HG02973 (cell line): ENCODE results near the gene OR6K2.
"Not testable (repeated sequence)": the region's sequence is repeated elsewhere in the genome, so short reads cannot be mapped to it uniquely, and the experiment has no call there.

ENCODE experiments used
- ATAC-seq: cut with Tn5 transposase; IDR thresholded peaks from one replicate; pipeline ENCODE4 v1.9.1; 2021; ENCODE audit warnings: moderate library complexity; ENCODE audit not compliant: unreplicated experiment

OR6K2 gene

DNA sequence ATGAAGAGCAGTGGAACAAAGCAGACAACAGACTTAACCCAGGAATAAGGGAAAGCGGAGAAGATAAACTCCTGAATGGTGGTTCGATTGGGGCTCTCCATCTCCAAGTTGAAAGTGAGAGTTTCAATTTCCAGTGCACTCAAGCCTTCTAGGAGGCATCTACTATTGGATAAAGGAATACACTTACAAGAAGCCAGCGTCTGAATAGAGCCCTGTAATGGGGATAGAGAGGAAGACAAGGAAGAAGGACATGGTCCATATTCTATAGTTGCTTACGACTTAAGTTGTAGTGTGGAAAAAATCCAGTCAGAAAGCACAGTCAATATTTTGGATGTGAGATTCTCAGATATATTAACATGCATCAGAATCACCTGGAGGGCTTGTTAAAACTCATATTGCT, at the start of gene OR6K2:
OR6K2 (minus strand) TSS at position 101 of the 400 bp plus-strand sequence; CDS start at position 101, 0 bp downstream.
- ATAC-seq = no peak

DNA sequence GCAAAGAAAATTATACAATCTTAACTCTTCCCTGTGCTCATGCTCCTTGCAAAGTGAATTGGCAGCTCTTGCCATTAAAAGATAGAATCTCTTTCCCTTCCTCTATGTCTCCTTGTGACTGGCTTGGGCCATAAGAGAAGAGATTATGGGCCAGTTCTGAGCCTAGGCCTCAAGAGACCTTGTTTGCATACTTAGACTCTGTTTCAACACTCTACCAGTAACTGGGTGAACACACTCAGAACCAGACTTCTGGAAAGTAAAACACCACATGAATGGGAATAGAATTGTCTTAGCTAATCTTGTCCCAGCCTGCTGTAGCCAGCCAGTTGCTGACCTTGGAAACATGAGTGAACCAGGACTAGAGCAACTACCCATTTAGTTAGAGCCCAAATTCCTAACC, 35.4 kb upstream of the OR6K2 start:
- ATAC-seq = no peak

DNA sequence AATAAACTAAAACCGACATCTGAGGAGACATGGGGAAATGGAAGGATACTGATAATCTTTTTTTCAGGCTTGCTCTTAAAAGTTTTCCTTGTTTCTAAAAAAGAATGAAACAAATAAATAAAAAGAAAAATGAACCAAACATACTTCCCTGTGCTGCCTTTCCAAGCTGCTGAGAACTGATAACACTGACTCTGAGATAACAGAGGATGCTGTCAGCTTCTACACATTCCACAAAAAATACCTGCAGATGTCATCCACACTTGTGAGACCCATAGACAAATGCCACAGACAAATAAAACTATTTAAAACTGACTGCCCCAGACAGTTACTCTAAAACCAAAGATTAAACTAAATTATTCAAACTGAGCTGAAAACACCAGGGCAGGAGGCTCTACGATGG, 32.1 kb upstream of the OR6K2 start:
- no peak for ATAC-seq

DNA sequence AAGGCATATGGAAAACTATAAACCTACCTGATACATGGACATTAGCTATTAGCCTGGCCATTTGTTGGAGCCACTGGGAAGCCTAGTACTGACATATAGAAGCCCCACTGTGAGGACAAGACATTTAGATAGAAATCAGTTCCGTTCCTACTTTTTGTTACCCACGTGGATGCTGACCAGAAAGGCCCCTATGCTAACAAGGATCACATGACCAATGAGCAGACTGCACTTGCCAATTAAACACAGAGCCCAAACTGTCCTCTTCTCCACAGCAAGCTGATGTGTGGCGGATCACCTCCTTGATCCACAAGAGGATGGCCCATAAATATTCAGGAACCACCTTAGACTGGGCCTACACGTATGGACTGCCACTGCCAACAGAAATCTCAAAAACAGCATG, 31.3 kb upstream of the OR6K2 start:
- ATAC-seq = no peak

- ATAC-seq = no peak
Measured at GRCh38 chr1:158730453-158730852, 30.0 kb upstream of the OR6K2 start.

GRCh38 chr1:158728510-158729225, 28.2 kb upstream of the OR6K2 start:
- no peak for ATAC-seq

- ATAC-seq = no peak
Measured at GRCh38 chr1:158724442-158724841, 24.0 kb upstream of the OR6K2 start.

DNA sequence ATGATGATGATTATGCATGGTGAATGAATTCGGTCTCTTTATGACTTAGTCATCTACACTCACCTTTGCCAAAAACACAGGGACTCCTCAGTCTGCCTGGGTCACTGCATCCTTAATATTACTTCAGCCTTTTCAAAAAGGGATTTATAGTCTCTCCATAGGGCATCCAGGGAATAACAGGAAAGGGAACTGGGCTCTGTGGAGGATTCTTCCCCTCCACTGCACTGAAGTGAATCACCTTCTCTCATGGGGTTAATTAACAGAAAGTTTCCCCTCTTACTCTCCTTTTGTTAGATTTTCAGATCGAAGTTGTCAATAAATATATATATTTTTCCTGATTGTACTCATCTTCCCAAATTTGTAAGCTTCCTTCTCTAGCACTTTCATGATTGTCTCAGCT, 20.2 kb upstream of the OR6K2 start, which contains the start of gene OR6K3:
OR6K3 (minus strand) TSS at position 101 of the 400 bp plus-strand sequence. CDS start 2,605 bp downstream, outside the sequence.
- ATAC-seq = no peak

DNA sequence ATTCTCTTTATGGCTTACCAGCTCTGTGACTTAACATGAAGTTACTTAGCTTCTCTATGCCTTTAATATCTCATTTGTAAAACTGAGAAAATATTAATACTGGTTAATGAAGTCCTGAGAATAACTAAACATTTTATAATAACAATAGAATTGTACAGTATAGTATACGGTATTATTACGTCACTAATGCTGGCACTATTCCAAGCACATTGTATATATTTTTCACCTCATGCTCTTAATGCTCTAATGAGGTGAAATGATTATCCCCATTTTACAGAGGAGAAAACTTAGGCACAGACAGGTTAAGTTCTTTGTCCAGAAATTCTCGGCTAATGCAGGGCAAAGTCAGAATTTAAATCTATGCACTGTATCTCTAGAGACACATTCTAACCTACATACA, 19.2 kb upstream of the OR6K2 start:
- ATAC-seq = no peak

DNA sequence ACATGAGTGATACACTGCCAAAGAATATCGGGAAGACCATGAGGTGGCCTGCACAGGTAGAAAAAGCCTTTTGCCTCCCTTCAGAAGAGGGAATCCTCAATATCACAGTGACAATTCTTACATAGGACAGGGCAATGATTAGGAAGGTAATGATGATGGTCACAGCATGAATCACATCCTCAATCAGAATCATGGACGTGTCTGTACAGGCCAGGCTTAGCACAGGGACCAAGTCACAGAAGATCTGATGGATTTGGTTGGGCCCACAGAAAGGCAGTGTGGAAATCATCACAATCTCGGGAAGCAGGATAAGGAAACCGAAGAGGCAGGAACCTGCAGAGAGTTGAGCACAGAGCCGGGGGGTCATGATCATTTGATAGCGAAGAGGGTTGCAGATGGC, 16.9 kb upstream of the OR6K2 start:
- ATAC-seq = no peak

DNA sequence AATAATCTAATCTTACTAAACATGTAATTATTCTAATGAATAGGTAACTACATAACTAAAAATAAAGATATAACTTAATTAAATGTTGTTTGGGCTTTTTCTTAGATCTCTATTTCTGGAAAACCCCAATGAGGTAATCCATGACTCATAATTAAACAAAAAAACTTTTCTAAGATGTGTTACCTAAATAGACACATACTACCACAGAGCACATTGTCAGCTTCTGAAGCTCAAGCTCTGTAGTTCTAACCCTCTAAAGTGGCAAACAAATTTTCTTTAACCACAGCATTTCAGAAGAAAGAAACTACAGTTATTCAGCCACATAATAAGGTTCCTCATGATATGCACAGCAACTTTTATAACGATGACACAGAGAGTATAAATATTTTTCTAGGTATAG, 15.9 kb upstream of the OR6K2 start:
- ATAC-seq = no peak

GRCh38 chr1:158714754-158715153, 14.3 kb upstream of the OR6K2 start:
- no peak for ATAC-seq

DNA sequence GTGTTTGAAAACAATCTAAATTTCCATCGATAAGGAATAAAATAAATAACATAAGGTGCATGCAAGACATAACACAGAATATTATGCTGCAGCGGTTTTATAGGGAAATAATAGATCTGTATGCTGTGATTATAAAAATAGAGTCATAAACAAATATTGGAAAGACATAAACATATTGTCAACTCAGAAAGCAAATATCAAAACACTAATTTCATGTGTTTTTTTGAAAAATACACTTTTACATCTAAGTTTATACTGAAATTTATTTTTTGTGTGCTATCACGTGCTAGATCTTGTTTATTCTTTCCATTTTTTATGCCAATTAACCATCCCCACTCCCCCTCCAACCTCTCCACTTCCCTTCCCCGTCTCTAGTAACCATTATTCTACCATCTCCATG, 10.6 kb upstream of the OR6K2 start:
- ATAC-seq = no peak

GRCh38 chr1:158706096-158706495, 5.6 kb upstream of the OR6K2 start:
- no peak for ATAC-seq

GRCh38 chr1:158694596-158694995, 5.9 kb downstream of the OR6K2 start:
- ATAC-seq = no peak

DNA sequence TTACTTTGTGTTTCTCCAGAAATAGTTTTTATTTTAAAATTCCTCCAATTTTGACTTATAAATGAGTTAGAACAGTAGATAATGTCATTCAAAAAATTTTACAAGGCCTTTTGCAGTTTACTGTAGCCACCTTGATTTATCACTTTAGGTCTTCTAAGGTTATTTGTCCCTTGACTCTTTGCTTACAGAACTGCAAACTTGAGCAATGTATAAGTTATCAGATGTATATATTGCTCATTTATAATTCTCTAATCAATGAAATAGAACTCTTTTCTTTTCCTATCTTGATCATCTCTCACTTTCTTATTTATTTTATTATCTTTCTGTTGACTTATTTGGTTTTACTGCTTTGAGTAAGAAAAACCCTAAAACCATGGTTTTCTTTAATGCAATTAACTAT, 8.1 kb downstream of the OR6K2 start:
- ATAC-seq = no peak

DNA sequence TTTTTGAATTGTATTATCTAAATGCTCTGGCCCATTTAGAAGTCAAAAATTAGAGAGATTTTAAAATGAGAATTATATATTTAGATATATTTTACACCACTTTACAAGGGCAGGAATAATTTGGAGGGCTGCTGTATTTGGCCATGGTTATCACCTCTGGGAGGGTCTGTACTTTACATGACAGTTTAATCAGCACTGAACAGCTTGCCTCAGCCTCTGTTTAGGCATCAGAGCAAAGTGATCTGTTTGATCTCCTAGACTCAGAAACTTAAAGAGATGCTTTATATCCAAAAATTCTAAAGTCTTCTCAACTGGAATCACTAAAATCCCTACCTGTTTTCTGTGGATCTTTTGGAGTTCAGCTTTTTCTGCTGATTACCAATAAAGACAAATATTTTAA, 8.5 kb downstream of the OR6K2 start:
- no peak for ATAC-seq

DNA sequence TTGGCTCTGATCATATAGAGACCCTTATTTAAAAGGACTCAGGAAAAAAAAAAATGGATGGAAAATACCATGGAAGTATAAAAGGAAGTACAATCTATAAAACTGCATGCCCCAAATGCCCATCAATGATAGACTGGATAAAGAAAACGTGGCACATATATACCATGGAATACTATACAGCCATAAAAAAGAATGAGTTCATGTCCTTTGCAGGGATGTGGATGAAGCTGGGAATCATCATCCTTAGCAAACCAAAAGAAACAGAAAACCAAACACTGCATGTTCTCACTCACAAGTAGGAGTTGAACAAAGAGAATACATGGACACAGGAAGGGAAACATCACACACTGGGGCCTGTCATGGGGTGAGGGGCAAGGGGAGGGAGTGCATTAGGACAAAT, 9.3 kb downstream of the OR6K2 start:
- ATAC-seq = not testable (repeated sequence)

DNA sequence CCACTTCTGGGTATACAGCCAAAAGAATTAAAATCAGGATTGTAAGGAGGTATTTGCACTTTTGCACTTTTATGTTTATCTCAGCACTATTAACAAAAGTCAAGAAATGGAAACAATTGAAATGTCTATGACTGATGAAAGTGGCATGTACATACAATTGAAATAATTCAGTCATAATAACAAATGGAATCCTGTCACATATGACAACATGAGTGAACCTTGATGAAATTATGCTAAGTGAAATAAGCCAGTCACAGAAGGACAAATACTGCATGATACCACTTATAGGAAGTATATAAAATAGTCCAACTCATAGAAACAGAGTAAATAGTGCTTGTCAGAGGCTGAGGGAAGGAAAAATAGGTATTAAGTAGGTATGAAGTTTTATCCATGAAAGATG, 10.6 kb downstream of the OR6K2 start:
- no peak for ATAC-seq

DNA sequence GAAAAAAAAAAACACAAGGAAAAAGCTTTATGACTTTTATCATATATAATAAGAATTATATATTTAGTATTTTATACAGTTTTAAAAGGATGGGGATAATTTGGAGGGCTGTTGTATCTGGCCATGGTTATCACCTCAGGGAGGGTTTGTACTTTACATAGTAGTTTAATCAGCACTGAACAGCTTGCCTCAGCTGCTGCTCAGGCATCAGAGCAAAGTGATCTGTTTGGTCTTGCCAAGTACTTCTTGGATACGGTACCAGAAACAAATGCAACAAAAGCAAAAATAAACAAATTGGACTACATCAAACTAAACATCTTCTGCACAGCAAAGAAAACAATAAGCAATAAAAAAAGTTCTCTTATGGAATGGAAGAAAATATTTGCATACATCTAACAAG, 11.3 kb downstream of the OR6K2 start:
- ATAC-seq = no peak

GRCh38 chr1:158688343-158688742, 12.1 kb downstream of the OR6K2 start:
- ATAC-seq = not testable (repeated sequence)

DNA sequence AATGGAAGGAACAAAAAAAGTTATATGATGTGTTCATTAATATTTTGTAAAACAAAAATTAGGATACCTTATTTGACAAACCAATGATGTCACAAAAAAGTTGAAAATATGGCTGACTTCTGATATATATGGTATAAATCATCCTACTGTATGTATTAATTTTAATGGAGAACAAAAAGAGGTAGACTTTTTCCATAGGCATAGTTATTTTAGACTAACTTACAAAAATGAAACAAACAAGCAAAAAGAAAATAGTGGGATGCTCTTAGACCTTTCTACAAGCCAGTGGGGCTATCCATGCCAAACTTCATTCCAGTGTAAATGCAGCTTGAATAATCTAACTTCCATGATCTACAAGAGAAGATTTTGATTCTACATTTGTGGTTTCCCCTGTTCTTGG, 13.4 kb downstream of the OR6K2 start:
- ATAC-seq = no peak
